ENCODE results near the gene BCAS3.

DNA sequence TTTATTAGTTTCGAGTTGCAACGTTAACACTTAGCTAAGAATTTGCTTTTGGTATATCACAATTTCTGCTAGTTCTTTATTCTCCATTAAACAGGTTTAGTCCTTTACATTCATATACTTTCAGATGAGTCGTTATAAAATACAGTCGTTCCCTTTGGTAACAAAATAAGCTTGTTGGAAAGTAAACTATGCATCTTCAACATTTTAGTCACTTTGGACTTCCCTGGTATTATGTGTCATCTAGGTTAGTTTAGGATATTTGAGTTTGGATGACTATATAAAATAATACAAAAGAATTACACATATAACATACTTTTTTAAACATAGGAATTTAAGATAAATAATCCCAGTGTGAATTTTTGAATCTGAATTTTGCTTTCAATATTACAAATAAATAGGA, 351.5 kb downstream of the BCAS3 start:
- TF ChIP-seq CTCF (IDR thresholded peaks at IDR 0.05) (no peak), POLR2A (IDR thresholded peaks at IDR 0.05) (no peak), POLR2AphosphoS5 (IDR thresholded peaks at IDR 0.05) (no peak)
